Spinal cord (tissue), 10 donors: ENCODE measurements around the gene ECPAS. TPM values are rescaled to one million over a fixed set of nuclear protein-coding genes. Genes with fewer than 3 reads are reported as not detected.

Experiments used
- DNase-seq, 6 donors: peaks; one replicate each; pipeline versions ENCODE4 v3.0.0 to v3.0.0-alpha.2; 2013 to 2015; ENCODE audit warnings: low spot score in 6 of 6, low read depth in 4 of 6
- H3K27ac ChIP-seq: one replicate; pipeline ENCODE4 v1.5.1; 2013; ENCODE audit warnings: low read depth, low read length, control low read depth
- H3K27me3 ChIP-seq: one replicate; pipeline ENCODE4 v1.6.1; 2013; ENCODE audit warnings: low read length; ENCODE audit not compliant: control insufficient read depth, insufficient read depth
- H3K36me3 ChIP-seq: one replicate; pipeline ENCODE4 v1.6.1; 2013; ENCODE audit warnings: low read length; ENCODE audit not compliant: control insufficient read depth, insufficient read depth
- H3K4me1 ChIP-seq: one replicate; pipeline ENCODE4 v1.6.1; 2013; ENCODE audit warnings: low read length; ENCODE audit not compliant: control insufficient read depth, insufficient read depth
- H3K4me3 ChIP-seq: one replicate; pipeline ENCODE4 v1.5.1; 2013; ENCODE audit warnings: low read depth, low read length, control low read depth
- H3K9me3 ChIP-seq: one replicate; pipeline ENCODE4 v1.6.1; 2013; ENCODE audit warnings: low read length; ENCODE audit not compliant: control insufficient read depth, insufficient read depth
- WGBS: methylation state at CpG from one replicate; pipeline ENCODE4 v1.1.5; 2013; ENCODE audit warnings: missing lambda C conversion rate; ENCODE audit not compliant: insufficient coverage; 5-methylcytosine and 5-hydroxymethylcytosine counted together
- polyA plus RNA-seq, 2 donors: library from polyadenylated mRNA; unstranded; fragments of 120-200 nt; gene quantifications; one replicate each; pipeline ENCODE4 v1.2.1, GENCODE V29; 2013; ENCODE audit not compliant: insufficient read length in 2 of 2
- small RNA-seq: library from RNA; depleted of rRNA; stranded (forward); fragments of <200 nt; gene quantifications from one replicate; pipeline ENCODE3, GENCODE V24; 2014; ENCODE audit warnings: low replicate concordance
- total RNA-seq, 2 donors: library from RNA; depleted of rRNA in 1 of 2; stranded (reverse); fragments of 120-200 nt in 1 of 2; fragments of >200 nt in 1 of 2; gene quantifications; one replicate each; pipeline versions ENCODE4 v1.2.3 to v1.2.4, GENCODE V29; 2013 to 2014
- donor health status: healthy.

ECPAS gene
- total and polyA plus RNA-seq, 4 donors = 64.4 to 120 (median 74.0) TPM

DNA sequence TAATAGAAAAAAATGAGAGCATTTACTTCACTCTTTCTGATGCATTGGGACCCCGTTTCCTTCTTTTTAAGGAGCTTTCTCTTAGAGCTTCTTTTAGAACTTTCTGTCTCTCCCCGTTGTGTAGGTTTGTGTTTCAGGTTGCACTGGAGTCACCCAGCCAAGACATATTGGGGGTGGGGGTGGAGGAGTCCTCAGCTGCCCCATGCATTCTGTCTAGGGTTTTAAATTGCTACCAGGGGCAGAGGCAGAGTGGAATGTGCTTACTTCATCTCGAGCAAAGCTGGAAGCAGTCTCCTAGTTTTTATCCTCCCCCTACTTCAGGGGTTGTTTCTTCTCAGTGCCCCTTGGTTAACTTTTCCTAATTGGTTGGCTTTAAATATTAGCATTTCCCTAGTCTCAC is 163.6 kb downstream of the ECPAS start:
- H3K4me1 ChIP-seq = no peaks in the 10 kb centered on the region
- no CpG with 5 or more reads among the region's 3 CpGs for WGBS
- H3K27ac ChIP-seq = no peak overlapping the region
- no peaks in the 10 kb centered on the region for H3K36me3 ChIP-seq
- peaks cover 1% of the 10 kb centered on the region for H3K9me3 ChIP-seq
- H3K4me3 ChIP-seq = no peak overlapping the region
- no peaks in the 10 kb centered on the region for H3K27me3 ChIP-seq
- no peak for DNase-seq

- WGBS = 95% methylated on average over 3 of the region's 3 CpGs
- Histone ChIP-seq H3K9me3 (peaks cover 1% of the 10 kb centered on the region), H3K4me3 (no peak overlapping the region), H3K27me3 (no peaks in the 10 kb centered on the region), H3K4me1 (no peaks in the 10 kb centered on the region), H3K36me3 (no peaks in the 10 kb centered on the region), H3K27ac (no peak overlapping the region)
- DNase-seq = no peak
Observed at GRCh38 chr9:111316796-111317195, 167.4 kb downstream of the ECPAS start.

Small RNAs within 50 kb of the gene (small RNA-seq; reads per million reads assigned to genes)
- not detected for gene RNA5SP294

Other genes starting within 250 kb of the ECPAS start
- gene OR2K2, start 154.2 kb downstream of the ECPAS start, total RNA-seq = not detected
- gene OR2K2, start 154.2 kb downstream of the ECPAS start, polyA plus RNA-seq = under 1 TPM in 1 of 2 donors, not detected in 1; 0.15 TPM
- gene ZNF483, start 40.8 kb upstream of the ECPAS start, total RNA-seq = 10 to 100 TPM; 34.6 to 92.8 TPM
- gene ZNF483, start 40.8 kb upstream of the ECPAS start, polyA plus RNA-seq = 1 to 10 TPM; 4.3 to 6.7 TPM
- gene PTGR1, start 115.3 kb upstream of the ECPAS start, total RNA-seq = 10 to 100 TPM; 44.7 to 53.1 TPM
- gene PTGR1, start 115.3 kb upstream of the ECPAS start, polyA plus RNA-seq = 10 to 100 TPM; 38.4 to 39.3 TPM
- gene DNAJC25, start 147.0 kb upstream of the ECPAS start, total RNA-seq = 1 to 10 TPM; 8.1 to 8.8 TPM
- 10 to 100 TPM; 11.8 to 12.2 TPM for gene DNAJC25, start 147.0 kb upstream of the ECPAS start, polyA plus RNA-seq
- 10 to 100 TPM; 24.7 to 50.9 TPM for gene GNG10, start 177.2 kb upstream of the ECPAS start, total RNA-seq
- gene GNG10, start 177.2 kb upstream of the ECPAS start, polyA plus RNA-seq = 10 to 100 TPM; 48.9 to 63.6 TPM